HepG2 (cell line): ENCODE data around the gene NDN. TPM values are rescaled to one million over a fixed set of nuclear protein-coding genes. Genes with fewer than 3 reads are reported as not detected.

ENCODE experiments used
- ATAC-seq: fragments of 200-7000 bp; cut with Tn5 transposase; 3 replicates; pipeline ENCODE4 v1.9.1; 2020; ENCODE audit warnings: mild to moderate bottlenecking, moderate library complexity
- BruUV-seq: library from RNA; stranded (reverse); fragments of 400-500 nt; replicated peaks from 2 replicates; lab custom pipeline; 2021; lab: Mats Ljungman, UMichigan
- CTCF ChIA-PET: fragments of 300-600 bp; formaldehyde crosslinking; extraction: SDS; loops from one replicate; lab custom pipeline; 2021; ENCODE audit warnings: low total read pairs, inconsistent platforms, low intra/inter-chr PET ratio; lab: Yijun Ruan, JAX
- POLR2A ChIA-PET: fragments of 350-600 bp; sonication (Branson Sonifier 250); formaldehyde crosslinking; loops from one replicate; lab custom pipeline; 2020; ENCODE audit warnings: antibody characterized with exemption, inconsistent platforms; lab: Yijun Ruan, JAX
- DNase-seq: peaks from one replicate; pipeline ENCODE4 v3.0.0-alpha.2; 2015; ENCODE audit warnings: low spot score
- FAIRE-seq: peaks from 3 replicates; lab custom pipeline; 2011; peaks lifted over from hg19 to GRCh38; lab: Jason Lieb, UNC
- H2AFZ ChIP-seq: one replicate; pipeline ENCODE4 v1.6.1; 2011; ENCODE audit warnings: low read length, inconsistent platforms
- H3K27ac ChIP-seq: fragments of 300-600 bp; 3 replicates; pipeline ENCODE4 v1.8.0; 2011; ENCODE audit warnings: mixed run types, mild to moderate bottlenecking, mixed read lengths, low read length, inconsistent platforms; ENCODE audit not compliant: insufficient read depth; ENCODE audit errors: extremely low read length
- H3K27me3 ChIP-seq, 2 experiments: fragments of 200-600 bp in 1 of 2; 2 replicates in 1 of 2; 3 replicates in 1 of 2; pipeline versions ENCODE4 v1.6.0 to v1.8.0; 2011; ENCODE audit warnings: low read length in 2 of 2, mild to moderate bottlenecking in 2 of 2, moderate library complexity in 2 of 2, inconsistent platforms in 1 of 2; ENCODE audit not compliant: insufficient read depth in 2 of 2, control insufficient read depth in 1 of 2
- H3K36me3 ChIP-seq, 2 experiments: fragments of 200-600 bp in 1 of 2; replicated peaks in 1 of 2; 2 replicates in 1 of 2; 3 replicates in 1 of 2; pipeline versions ENCODE4 v1.5.1 to v1.8.0; 2011; ENCODE audit warnings: low read length in 2 of 2, inconsistent platforms in 1 of 2; ENCODE audit not compliant: insufficient read depth in 2 of 2, control insufficient read depth in 1 of 2
- H3K4me1 ChIP-seq: 2 replicates; pipeline ENCODE4 v1.5.1; 2012; ENCODE audit warnings: low read length, inconsistent platforms; ENCODE audit not compliant: insufficient read depth
- H3K4me2 ChIP-seq: 2 replicates; pipeline ENCODE4 v1.6.0; 2011; ENCODE audit warnings: low read depth, low read length, inconsistent platforms
- H3K4me3 ChIP-seq, 3 experiments: fragments of 200-600 bp in 1 of 3; sonication (generic), shearing (Covaris generic) in 1 of 3; replicated peaks in 1 of 3; 2 replicates each; pipeline ENCODE4 v1.5.1; 2011 to 2016; ENCODE audit warnings: low read length in 3 of 3, inconsistent platforms in 2 of 3, low read depth in 2 of 3, mild to moderate bottlenecking in 2 of 3, control low read depth in 1 of 3, mixed read lengths in 1 of 3; ENCODE audit not compliant: insufficient read depth in 1 of 3
- H3K79me2 ChIP-seq: one replicate; pipeline ENCODE4 v1.6.1; 2011; ENCODE audit warnings: low read length, inconsistent platforms; ENCODE audit not compliant: insufficient read depth
- H3K9ac ChIP-seq: 2 replicates; pipeline ENCODE4 v1.6.0; 2011; ENCODE audit warnings: mild to moderate bottlenecking, low read depth, low read length, inconsistent platforms; ENCODE audit not compliant: insufficient read depth
- H3K9me3 ChIP-seq: 2 replicates; pipeline ENCODE4 v1.5.1; 2012; ENCODE audit warnings: mild to moderate bottlenecking, low read length
- H4K20me1 ChIP-seq: 2 replicates; pipeline ENCODE4 v1.6.0; 2011; ENCODE audit warnings: inconsistent platforms, mild to moderate bottlenecking, low read length, moderate library complexity; ENCODE audit not compliant: insufficient read depth
- FOXK1 ChIP-seq: sonication (generic); formaldehyde crosslinking; IDR thresholded peaks from 2 replicates; pipeline ENCODE4 v1.4.0; 2020; ENCODE audit warnings: low read depth, missing genetic modification reagents, borderline replicate concordance
- FOXP1 ChIP-seq, 2 experiments: fragments of 450-650 bp in 1 of 2; IDR thresholded peaks; 2 replicates each; pipeline ENCODE4 v1.6.1; 2017 to 2018; ENCODE audit warnings: antibody characterized with exemption in 1 of 2
- SMARCC2 ChIP-seq: fragments of 450-650 bp; IDR thresholded peaks from 2 replicates; pipeline ENCODE4 v1.6.1; 2017; ENCODE audit warnings: antibody characterized with exemption, mild to moderate bottlenecking
- SMC3 ChIP-seq: IDR thresholded peaks from 2 replicates; pipeline ENCODE4 v1.6.1; 2011; ENCODE audit warnings: low read length, improper control_type of control experiment
- STAG1 ChIP-seq: sonication (generic); formaldehyde crosslinking; IDR thresholded peaks from 2 replicates; pipeline ENCODE4 v1.4.0; 2020; ENCODE audit warnings: missing genetic modification reagents
- ZFAT ChIP-seq: sonication (generic); formaldehyde crosslinking; conservative IDR thresholded peaks from 2 replicates; pipeline ENCODE4 v1.8.1; 2023; ENCODE audit warnings: missing genetic modification reagents, inconsistent platforms
- ZNF143 ChIP-seq: sonication (generic); formaldehyde crosslinking; IDR thresholded peaks from 2 replicates; pipeline ENCODE4 v1.4.0; 2020; ENCODE audit warnings: missing genetic modification reagents
- ZNF720 ChIP-seq: sonication (generic); formaldehyde crosslinking; IDR thresholded peaks from 2 replicates; pipeline ENCODE4 v1.4.0; 2020; ENCODE audit warnings: missing genetic modification reagents
- ZSCAN20 ChIP-seq: sonication (generic); formaldehyde crosslinking; IDR thresholded peaks from 2 replicates; pipeline ENCODE4 v1.4.0; 2020; ENCODE audit warnings: missing genetic modification reagents, mild to moderate bottlenecking, borderline replicate concordance
- WGBS: methylation state at CpG from one replicate; pipeline ENCODE4 v1.1.6; 2017; ENCODE audit warnings: low lambda C conversion rate; 5-methylcytosine and 5-hydroxymethylcytosine counted together
- in situ Hi-C: cut with HindIII; loops from 2 replicates; pipeline ENCODE4 v1.10.0; 2017; ENCODE audit warnings: low pct_unique_long_range_greater_than_20kb; ENCODE audit not compliant: extremely low pct_ligation_motif_present
- intact Hi-C: fragments of 100-400 bp; cut with micrococcal nuclease; formaldehyde crosslinking; loops from one replicate; pipeline ENCODE4 v1.10.0; 2022; ENCODE audit not compliant: unreplicated experiment
- polyA plus RNA-seq, 8 experiments: library from polyadenylated mRNA; depleted of rRNA in 3 of 8; stranded (reverse) in 7 of 8; unstranded in 1 of 8; fragments of >200 nt; fragmentation: Illumina TruSeq in 4 of 8; extraction: Trizol in 4 of 8; gene quantifications; 2 replicates each; pipeline versions ENCODE4 v1.2.1 to v1.2.3, GENCODE V29; 2011 to 2016; ENCODE audit warnings: low read depth in 4 of 8, missing spikeins in 1 of 8, mixed read lengths in 1 of 8; ENCODE audit not compliant: insufficient read depth in 1 of 8
- total RNA-seq, 5 experiments: library from RNA; depleted of rRNA; stranded (reverse); fragments of >200 nt; fragmentation: Illumina TruSeq; extraction: Trizol; gene quantifications; 2 replicates each; pipeline ENCODE4 v1.2.3, GENCODE V29; 2016; ENCODE audit warnings: low read depth in 1 of 5
- TF ChIP-seq, protein P1 (sequence below): IDR thresholded peaks from 2 replicates; pipeline ENCODE4 v1.4.0; 2020; ENCODE audit warnings: mild to moderate bottlenecking, missing genetic modification reagents
- TF ChIP-seq, protein P2 (sequence below): sonication (generic); formaldehyde crosslinking; IDR thresholded peaks from 2 replicates; pipeline ENCODE4 v1.5.0; 2020; ENCODE audit warnings: mild to moderate bottlenecking, missing genetic modification reagents, moderate library complexity

The NDN gene
- total and polyA plus RNA-seq, 2 of the 13 experiments (the other 11 are each of a cell fraction or from before 2014, with no cell fraction given), result 0.03 TPM; not detected in 1

DNA sequence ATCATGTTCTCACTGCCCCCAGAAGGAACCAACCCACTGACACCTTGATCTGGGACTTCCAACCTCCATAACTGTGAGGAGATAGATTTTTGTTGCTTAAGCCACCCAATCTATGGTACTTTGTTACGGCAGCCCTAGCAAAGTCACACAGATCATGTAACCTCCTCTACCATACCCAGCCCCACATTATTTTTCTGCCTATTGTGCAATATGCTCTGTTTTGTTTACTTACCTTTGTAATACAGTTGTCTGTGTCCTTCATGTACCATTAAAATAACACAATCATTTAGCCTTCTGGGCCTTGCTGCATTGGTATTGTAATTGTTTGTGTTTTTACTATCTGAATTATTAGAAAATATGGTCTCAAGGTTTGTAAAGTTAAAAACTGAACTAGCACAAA, 16.1 kb downstream of the NDN start (continued):
- TF ChIP-seq, protein P1, sequence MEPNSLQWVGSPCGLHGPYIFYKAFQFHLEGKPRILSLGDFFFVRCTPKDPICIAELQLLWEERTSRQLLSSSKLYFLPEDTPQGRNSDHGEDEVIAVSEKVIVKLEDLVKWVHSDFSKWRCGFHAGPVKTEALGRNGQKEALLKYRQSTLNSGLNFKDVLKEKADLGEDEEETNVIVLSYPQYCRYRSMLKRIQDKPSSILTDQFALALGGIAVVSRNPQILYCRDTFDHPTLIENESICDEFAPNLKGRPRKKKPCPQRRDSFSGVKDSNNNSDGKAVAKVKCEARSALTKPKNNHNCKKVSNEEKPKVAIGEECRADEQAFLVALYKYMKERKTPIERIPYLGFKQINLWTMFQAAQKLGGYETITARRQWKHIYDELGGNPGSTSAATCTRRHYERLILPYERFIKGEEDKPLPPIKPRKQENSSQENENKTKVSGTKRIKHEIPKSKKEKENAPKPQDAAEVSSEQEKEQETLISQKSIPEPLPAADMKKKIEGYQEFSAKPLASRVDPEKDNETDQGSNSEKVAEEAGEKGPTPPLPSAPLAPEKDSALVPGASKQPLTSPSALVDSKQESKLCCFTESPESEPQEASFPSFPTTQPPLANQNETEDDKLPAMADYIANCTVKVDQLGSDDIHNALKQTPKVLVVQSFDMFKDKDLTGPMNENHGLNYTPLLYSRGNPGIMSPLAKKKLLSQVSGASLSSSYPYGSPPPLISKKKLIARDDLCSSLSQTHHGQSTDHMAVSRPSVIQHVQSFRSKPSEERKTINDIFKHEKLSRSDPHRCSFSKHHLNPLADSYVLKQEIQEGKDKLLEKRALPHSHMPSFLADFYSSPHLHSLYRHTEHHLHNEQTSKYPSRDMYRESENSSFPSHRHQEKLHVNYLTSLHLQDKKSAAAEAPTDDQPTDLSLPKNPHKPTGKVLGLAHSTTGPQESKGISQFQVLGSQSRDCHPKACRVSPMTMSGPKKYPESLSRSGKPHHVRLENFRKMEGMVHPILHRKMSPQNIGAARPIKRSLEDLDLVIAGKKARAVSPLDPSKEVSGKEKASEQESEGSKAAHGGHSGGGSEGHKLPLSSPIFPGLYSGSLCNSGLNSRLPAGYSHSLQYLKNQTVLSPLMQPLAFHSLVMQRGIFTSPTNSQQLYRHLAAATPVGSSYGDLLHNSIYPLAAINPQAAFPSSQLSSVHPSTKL (CRISPR knock-in tag), result 0 out of 2 replicates have a peak, but pooled peaks have one; percentile 31
- TF ChIP-seq FOXP1 (IDR thresholded peaks at IDR 0.05) (no peak), FOXP1 (CRISPR knock-in tag; IDR thresholded peaks at IDR 0.05) (peak; percentile 66; the same call in 1 of the 2 replicates), ZNF143 (no peak), FOXK1 (CRISPR knock-in tag) (no peak)

DNA sequence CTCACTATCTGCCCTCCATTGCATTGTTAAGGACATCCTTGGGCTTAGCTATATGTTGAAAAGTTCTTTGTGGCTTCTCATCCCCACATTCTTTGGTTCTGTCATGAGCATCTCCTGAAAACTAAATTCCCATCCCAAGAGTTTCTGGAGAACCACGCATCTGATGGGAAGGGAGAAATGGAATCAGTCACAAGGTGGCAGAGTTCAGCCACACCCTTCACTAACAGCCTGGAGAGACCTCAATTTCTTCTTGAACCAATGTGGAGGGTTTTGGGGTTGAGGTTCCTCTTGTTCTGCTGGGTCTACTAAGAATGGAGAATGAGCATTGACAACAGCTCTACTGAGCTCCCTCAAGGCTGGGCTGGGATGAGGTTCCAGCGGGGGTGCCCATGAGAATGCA, 23.9 kb downstream of the NDN start:
- DNase-seq (peak; percentile 4), FAIRE-seq (no peak), ATAC-seq (peak; percentile 55)
- in situ Hi-C loops (no loop called here), intact Hi-C loops (no loop called here)
- H4K20me1 ChIP-seq, result no peaks in the 10 kb centered on the region
- H3K27ac ChIP-seq, result no peak overlapping the region
- POLR2A ChIA-PET, result no interaction called here
- BruUV-seq, result no TSS peak
- H3K9me3 ChIP-seq, result no peaks in the 10 kb centered on the region
- H3K27me3 ChIP-seq, result no peaks in the 10 kb centered on the region; a peak in 1 of 5 replicates
- no peak overlapping the region for H3K4me3 ChIP-seq
- no peak overlapping the region for H3K9ac ChIP-seq
- TF ChIP-seq STAG1 (CRISPR knock-in tag) (peak; percentile 67), ZFAT (CRISPR knock-in tag) (no peak), ZSCAN20 (no peak), SMARCC2 (no peak), ZNF720 (no peak), SMC3 (peak; percentile 49)
- TF ChIP-seq, protein P2, sequence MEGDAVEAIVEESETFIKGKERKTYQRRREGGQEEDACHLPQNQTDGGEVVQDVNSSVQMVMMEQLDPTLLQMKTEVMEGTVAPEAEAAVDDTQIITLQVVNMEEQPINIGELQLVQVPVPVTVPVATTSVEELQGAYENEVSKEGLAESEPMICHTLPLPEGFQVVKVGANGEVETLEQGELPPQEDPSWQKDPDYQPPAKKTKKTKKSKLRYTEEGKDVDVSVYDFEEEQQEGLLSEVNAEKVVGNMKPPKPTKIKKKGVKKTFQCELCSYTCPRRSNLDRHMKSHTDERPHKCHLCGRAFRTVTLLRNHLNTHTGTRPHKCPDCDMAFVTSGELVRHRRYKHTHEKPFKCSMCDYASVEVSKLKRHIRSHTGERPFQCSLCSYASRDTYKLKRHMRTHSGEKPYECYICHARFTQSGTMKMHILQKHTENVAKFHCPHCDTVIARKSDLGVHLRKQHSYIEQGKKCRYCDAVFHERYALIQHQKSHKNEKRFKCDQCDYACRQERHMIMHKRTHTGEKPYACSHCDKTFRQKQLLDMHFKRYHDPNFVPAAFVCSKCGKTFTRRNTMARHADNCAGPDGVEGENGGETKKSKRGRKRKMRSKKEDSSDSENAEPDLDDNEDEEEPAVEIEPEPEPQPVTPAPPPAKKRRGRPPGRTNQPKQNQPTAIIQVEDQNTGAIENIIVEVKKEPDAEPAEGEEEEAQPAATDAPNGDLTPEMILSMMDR (CRISPR knock-in tag), result peak; percentile 56
- no peaks in the 10 kb centered on the region for H3K4me1 ChIP-seq
- H3K4me2 ChIP-seq, result no peak overlapping the region
- H3K36me3 ChIP-seq, result no peaks in the 10 kb centered on the region
- H2AFZ ChIP-seq, result no peak overlapping the region
- WGBS, result 0% methylated on average over 2 of the region's 2 CpGs
- CTCF ChIA-PET, result interaction anchor here (1.9 kb wide), 1 partner anchor 193 kb away, joined by 18 read pairs; no protein-coding TSS in a partner anchor
- H3K79me2 ChIP-seq, result no peaks in the 10 kb centered on the region
